AG08396 (cell line): ENCODE data around the gene HMG20A.

ENCODE experiments used
- DNase-seq: peaks from one replicate; pipeline ENCODE4 v3.0.0; 2012; ENCODE audit warnings: low spot score, mixed read lengths

HMG20A gene

GRCh38 chr15:77499087-77499760, 78.5 kb downstream of the HMG20A start:
- no peak for DNase-seq

- no peak for DNase-seq
These were observed 80.3 kb downstream of the HMG20A start for GRCh38 chr15:77500989-77501388.

- no peak for DNase-seq
These were observed 81.8 kb downstream of the HMG20A start for GRCh38 chr15:77502379-77503095.

- no peak for DNase-seq
These were observed 82.6 kb downstream of the HMG20A start for GRCh38 chr15:77503240-77503639.

DNA sequence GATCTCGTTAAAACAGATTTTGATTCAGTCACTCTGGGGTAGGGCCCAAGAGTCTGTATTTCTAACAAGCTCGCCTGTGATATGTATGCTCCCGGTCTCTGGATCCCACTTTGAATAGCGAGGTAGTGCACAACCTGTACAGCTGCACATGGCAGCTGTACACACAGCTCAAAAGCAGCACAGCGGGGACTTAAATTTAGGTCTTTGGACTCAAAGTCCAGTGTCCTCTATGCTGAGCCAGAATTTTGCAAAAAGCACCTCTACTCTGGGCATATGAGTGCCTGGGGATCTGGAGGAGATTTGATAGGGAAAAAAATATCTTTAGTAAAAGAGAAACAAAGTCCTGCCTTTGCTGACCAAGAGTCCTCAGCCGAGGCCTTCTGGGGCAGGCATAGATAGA, 83.1 kb downstream of the HMG20A start:
- DNase-seq = no peak

- DNase-seq = no peak
These were observed 83.6 kb downstream of the HMG20A start for GRCh38 chr15:77504306-77504705.

GRCh38 chr15:77504871-77505270, 84.2 kb downstream of the HMG20A start:
- no peak for DNase-seq

DNA sequence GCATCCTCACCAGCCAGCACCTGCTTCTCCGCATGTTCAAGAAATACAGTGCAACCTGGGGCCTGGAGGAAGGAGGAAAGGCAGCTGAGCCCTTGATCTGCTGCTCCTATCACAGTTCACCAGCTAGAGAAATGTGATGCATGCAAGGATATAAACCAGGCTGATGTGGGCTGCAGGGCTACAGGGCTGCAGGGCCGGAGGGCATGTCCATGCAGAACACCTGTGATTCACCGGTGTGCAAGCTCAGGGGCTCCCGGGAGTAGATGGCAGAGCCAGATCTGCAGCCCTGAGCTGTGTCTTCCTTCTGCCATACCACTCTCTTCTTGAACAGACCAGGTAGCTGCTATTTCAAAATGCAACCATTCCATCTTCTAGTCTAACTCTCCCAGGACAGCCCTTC, 84.9 kb downstream of the HMG20A start:
- DNase-seq = no peak

GRCh38 chr15:77506311-77507142, 85.8 kb downstream of the HMG20A start:
- no peak for DNase-seq

DNA sequence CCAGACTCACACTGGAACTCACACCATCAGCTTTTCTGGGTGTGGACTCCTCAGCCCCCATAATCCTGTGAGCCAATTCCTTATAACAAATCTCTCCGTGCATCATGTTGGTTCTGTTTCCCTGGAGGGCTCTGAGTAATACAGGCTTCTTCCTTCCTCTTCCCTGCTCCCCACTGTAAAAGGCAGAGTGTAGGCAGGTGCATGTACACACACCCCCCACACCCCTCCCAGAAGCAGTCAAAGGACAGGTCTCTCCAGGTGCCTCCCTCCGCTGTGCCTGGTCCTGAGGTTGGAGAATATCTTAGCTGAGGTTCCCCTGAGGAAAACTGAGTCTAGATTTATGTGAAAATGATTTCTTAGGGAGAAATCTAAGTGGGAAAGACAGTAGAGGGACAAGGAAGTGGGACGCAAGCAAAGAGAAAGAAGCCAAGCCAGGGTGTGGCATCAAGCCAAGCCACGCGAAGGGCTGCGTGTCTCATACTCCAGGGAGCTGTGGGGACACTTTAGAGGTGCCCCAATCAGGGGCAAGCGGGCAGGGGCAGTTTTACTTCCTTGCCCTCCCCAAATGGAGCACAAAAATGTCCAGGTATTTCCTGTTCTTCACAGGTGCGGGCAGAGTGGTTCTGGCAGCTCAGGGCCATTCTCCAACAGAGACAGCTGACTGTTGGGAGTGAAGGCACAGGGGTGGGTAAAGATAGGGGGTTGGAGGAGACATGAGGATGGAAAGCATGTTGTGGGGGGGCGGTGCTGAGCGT, 86.6 kb downstream of the HMG20A start:
- DNase-seq = no peak

DNA sequence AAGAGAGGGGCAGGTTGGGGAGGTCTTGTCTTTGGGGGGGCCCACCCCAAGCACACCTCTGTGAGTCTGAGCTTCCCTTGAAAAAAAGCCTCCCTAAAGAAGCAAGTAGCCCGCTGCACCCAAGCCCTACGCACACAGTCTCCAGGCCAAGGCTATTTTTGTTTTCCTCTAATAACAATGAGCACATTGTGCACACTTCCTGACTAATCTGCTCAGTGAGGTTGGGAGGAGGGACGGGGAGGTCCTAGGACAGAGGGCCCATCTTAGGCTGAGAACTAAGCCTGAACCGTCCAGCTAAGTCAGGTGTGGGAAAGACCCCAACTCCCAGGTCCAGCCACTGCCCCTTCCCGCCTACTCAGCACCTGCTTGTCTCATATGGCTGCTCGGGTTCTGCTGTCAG, 87.2 kb downstream of the HMG20A start:
- peak; percentile 48 for DNase-seq

GRCh38 chr15:77508541-77509243, 88.0 kb downstream of the HMG20A start:
- no peak for DNase-seq

- DNase-seq = no peak
These were observed 89.7 kb downstream of the HMG20A start for GRCh38 chr15:77510066-77511057.

GRCh38 chr15:77511869-77512268, 91.2 kb downstream of the HMG20A start:
- DNase-seq = no peak

- DNase-seq = no peak
These were observed 92.5 kb downstream of the HMG20A start for GRCh38 chr15:77513226-77513625.

DNA sequence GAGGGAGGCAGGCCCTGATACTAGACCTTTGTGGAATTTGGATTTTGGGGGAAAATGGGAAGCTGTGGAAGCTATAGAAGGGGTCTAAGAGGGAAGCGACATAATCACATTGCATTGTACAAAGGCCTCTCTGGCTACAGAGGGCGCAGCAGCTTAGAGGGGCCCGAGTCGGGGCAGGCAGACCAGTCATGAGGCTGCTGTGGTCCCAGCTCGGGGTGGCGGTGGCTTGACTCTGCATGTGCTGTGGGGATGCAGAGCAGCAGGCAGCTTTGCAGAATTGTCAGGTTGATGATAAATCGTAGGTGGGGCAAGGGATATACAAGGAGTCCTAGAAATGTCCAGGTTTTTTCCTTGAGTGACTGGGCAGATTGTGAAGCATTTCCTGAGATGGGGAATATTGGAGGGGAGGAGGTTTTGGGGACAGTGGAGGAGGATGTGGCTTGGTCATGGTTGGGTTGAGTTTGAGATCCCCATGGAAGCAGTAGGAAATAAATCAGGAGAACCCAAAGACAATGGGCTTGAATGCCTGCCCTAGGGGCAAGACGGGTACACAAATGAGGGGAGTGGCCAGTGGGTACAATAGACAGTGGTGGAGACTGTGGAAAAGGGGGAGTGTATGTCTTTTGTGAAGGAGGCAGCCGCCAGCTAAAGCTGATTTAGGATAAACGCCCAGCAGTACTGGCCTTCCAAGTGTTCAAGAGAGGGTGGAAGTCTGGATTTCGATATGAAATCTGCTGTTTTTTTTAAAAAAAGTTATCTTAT, 94.1 kb downstream of the HMG20A start:
- no peak for DNase-seq

DNA sequence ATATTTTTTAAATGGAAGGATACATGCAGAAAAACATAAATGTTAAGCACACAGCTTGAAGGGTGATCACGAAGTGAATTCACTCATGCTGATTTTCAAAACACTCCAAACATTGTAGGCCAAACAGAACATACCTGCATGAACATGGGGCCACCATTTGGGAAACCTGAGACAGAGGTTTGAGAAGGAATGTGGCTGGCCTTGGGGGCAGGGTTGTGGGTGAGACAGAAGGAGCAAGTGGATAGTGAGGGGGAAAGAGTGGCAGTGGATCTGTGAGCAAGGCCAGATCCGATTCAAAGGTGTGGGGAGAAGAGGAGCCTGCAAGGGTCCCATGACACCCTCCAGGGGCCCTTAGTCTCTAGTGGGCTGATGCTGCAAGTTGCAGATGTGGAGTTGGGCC, 94.9 kb downstream of the HMG20A start:
- no peak for DNase-seq

DNA sequence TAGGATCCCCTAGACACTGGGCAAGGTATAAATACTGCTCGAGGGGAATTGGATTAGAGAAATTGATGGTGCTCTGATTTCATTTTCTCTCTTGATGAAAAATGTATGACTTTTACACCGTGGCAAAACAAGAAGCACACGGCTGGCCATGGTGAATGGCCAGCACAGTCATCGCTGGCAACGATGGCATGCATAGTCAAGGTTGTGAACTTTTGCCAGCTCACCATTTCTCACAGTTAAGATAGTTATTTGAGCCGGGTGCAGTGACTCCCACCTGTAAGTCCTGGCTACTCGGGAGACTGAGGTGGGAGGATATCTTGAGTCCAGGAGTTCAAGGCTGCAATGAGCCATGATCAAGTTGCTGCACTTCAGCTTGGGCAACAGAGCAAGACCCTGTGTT, 95.4 kb downstream of the HMG20A start:
- no peak for DNase-seq

DNA sequence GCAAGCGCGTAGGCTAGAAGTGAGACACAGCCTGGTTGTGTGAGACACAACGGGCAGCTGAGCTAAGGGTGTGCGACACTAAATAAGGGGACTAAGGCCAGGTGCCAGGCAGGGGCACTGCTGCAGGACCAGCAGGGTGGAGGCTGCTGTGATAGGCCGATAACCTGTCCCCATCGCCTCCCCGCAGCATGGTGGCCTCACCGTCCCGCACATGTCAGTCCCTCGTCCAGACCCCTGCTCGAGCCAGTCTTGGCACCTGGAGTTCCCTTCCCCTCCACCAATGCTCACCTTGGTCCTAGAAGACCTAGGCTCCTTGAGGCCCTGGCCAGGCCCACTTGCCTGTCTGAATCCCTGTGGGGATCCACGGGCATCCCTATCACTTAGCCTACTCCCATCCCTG, 96.1 kb downstream of the HMG20A start:
- DNase-seq = no peak

- DNase-seq = no peak
These were observed 96.9 kb downstream of the HMG20A start for GRCh38 chr15:77517579-77517978.
